ENCODE measurements around the gene PIF1.
A peak's percentile ranks its signal among the peaks of the same experiment; 100 is the strongest.

Gene PIF1

GRCh38 chr15:64844576-64845145 lies 19.2 kb upstream of the PIF1 start:
- CTCF ChIA-PET = interaction anchor here (2.1 kb wide), 1 partner anchor 9 kb away, joined by 10 read pairs; no protein-coding TSS in a partner anchor
- DNase-seq (ENCODE audit: low spot score) = no peak
- POLR2A ChIA-PET (ENCODE audit: low non-redundant PET) = interaction anchor here (0.6 kb wide), 1 partner anchor 10 kb away, joined by 4 read pairs; no protein-coding TSS in a partner anchor
- peak overlapping the region; percentile 92 for H3K27ac ChIP-seq
- TF ChIP-seq, protein P1, sequence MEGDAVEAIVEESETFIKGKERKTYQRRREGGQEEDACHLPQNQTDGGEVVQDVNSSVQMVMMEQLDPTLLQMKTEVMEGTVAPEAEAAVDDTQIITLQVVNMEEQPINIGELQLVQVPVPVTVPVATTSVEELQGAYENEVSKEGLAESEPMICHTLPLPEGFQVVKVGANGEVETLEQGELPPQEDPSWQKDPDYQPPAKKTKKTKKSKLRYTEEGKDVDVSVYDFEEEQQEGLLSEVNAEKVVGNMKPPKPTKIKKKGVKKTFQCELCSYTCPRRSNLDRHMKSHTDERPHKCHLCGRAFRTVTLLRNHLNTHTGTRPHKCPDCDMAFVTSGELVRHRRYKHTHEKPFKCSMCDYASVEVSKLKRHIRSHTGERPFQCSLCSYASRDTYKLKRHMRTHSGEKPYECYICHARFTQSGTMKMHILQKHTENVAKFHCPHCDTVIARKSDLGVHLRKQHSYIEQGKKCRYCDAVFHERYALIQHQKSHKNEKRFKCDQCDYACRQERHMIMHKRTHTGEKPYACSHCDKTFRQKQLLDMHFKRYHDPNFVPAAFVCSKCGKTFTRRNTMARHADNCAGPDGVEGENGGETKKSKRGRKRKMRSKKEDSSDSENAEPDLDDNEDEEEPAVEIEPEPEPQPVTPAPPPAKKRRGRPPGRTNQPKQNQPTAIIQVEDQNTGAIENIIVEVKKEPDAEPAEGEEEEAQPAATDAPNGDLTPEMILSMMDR (conservative IDR thresholded peaks at IDR 0.05; ENCODE audit: low read depth) = no peak

GRCh38 chr15:64843991-64844390 lies 18.5 kb upstream of the PIF1 start:
- TF ChIP-seq, protein P1 (conservative IDR thresholded peaks at IDR 0.05; ENCODE audit: low read depth) = no peak
- peak overlapping the region; percentile 92 for H3K27ac ChIP-seq
- DNase-seq (ENCODE audit: low spot score) = no peak
- POLR2A ChIA-PET (ENCODE audit: low non-redundant PET) = interaction anchor here (0.6 kb wide), 1 partner anchor 11 kb away, joined by 5 read pairs; no protein-coding TSS in a partner anchor
- CTCF ChIA-PET = no interaction called here

DNA sequence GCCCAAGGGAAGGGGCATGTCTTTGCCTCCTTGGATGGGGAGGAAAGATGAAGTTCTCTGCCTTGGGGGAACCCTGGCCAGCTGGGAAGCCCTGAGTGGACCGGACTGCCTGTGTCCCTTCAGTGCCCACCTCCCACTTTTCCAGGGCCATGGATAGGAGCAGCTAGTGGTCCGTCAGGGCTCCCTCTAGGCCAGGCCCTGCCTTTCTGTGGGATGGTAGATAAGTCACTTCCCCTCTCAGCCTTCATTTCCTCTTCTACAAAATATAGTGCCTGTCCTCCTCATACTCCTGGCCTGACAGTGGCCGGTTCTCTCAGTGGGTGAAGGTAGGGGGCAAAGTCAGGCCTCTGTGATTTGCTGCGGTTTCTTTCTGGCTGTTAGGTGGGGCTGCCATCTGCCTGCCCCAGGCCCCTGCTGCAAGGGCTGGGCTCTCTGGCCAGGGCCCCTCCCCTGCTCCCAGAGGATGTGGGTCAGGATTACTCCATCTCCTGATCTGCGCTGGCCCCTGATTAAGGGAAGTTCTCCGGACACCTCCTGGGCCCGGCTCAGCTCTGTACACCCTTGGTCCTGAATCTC lies 17.6 kb upstream of the PIF1 start:
- no peak for DNase-seq (ENCODE audit: low spot score)
- POLR2A ChIA-PET (ENCODE audit: low non-redundant PET) = interaction anchor here (0.6 kb wide), 1 partner anchor 52 kb away, joined by 3 read pairs; no protein-coding TSS in a partner anchor
- CTCF ChIA-PET = no interaction called here
- TF ChIP-seq, protein P1 (conservative IDR thresholded peaks at IDR 0.05; ENCODE audit: low read depth) = no peak
- peak overlapping the region; percentile 92 for H3K27ac ChIP-seq

DNA sequence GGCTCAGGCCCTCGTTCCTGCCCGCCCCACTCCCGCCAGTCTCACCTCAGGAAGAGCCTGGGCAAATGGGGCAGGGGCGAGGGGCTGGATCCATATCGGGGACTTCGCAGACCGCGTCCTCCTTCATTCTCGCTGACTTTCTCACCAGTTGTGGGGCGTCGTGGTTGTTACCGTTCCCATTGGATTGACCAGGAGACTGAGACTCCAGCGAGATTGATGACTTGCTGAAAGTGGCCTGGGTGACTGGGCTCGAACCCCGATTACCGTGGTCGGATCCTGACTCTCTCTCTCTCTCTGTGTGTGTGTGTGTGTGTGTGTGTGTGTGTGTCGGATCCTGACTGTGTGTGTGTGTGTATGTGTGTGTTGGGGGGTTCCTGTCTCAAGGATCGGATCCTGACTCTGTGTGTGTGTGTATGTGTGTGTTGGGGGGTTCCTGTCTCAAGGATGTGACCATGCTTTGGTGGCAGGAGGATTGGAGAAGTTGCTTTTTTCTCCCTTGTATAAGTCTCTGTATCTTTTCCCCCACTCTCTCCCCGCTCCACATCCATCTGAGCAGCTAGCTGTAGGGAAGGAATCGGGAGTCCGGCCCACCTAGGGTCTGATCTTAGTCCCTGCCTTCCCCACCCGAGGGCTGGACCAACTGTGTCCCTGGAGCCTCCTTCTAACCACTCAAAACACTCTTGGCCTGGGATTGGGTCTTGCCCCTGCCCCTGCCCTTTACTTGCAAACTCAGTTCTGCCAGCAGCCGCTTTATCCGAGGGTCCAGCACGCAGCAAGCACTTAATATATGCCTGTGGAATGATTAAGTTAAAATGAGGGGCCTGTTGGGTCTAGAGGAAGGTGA lies 16.9 kb upstream of the PIF1 start:
- ChIA-PET POLR2A (ENCODE audit: low non-redundant PET) (no interaction called here), CTCF (no interaction called here)
- peak; percentile 15 for DNase-seq (ENCODE audit: low spot score)
- TF ChIP-seq, protein P1 (conservative IDR thresholded peaks at IDR 0.05; ENCODE audit: low read depth) = no peak
- H3K27ac ChIP-seq = peak overlapping the region; percentile 92

GRCh38 chr15:64841344-64842095 lies 16.1 kb upstream of the PIF1 start, which contains the start of gene PLEKHO2:
Gene PLEKHO2 (plus strand): TSS chr15:64841915. CDS start chr15:64842017, 102 bp downstream.
- TF ChIP-seq, protein P1 (conservative IDR thresholded peaks at IDR 0.05; ENCODE audit: low read depth) = no peak
- ChIA-PET CTCF (interaction anchor here (0.6 to 0.7 kb wide), 2 partner anchors 69 to 110 kb away, joined by 3 to 5 read pairs; no protein-coding TSS in a partner anchor), POLR2A (ENCODE audit: low non-redundant PET) (interaction anchor here (0.5 to 1.2 kb wide), 2 partner anchors 41 to 53 kb away, joined by 3 read pairs; no protein-coding TSS in a partner anchor)
- H3K27ac ChIP-seq = peak within 1 kb of the TSS; percentile 92
- peak; percentile 98 for DNase-seq (ENCODE audit: low spot score)
